ENCODE data around the gene CNTNAP5. TPM values are rescaled to one million over a fixed set of nuclear protein-coding genes. Genes with fewer than 3 reads are reported as not detected.

Gene CNTNAP5
- total and polyA plus RNA-seq, 2 donors (not counting 3 experiments of a cell fraction or from before 2014, with no cell fraction given): not detected

DNA sequence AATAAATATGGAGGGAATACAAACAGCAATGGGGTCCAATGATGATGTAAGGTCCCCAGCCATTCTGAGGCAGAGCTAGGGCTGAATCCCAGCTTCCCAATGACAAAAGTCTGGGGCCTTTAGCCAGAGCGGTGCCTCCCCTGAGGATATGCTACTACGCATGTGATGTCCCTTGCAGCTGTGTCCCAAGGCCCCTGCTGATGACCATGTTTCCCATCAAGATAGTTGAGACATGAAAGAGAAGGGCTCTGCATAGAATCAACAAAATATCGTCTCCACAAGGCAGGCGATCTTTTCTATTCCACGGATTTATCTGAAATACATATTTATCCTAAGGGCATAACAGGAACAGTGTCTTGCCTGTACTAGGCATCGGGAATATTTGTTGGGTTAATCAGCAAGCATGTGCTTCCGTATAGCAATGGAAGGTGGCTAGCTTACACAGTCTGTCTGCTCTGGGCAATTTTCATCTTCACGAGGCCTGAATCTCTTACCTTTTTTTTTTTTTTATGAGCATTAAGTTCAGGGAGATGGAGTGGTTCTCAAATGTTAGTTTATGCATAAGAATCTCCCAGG lies 284.6 kb downstream of the CNTNAP5 start:
- DNase-seq (ENCODE audit: low read depth, low spot score): no peak
- H3K27me3 ChIP-seq (ENCODE audit: control insufficient read depth in 2 of 2, insufficient read depth in 2 of 2, low read length in 2 of 2): no peaks in the 10 kb centered on the region
- H3K27ac ChIP-seq (ENCODE audit: insufficient read depth, low read depth, low read length): no peak overlapping the region

More for the DNA sequence above, 284.6 kb downstream of the CNTNAP5 start:
- Histone ChIP-seq H4K20me1 (replicated peaks; ENCODE audit: control insufficient read depth, extremely low read depth, insufficient read depth, low read length) (no peaks in the 10 kb centered on the region), H2AFZ (ENCODE audit: low read depth, low read length) (no peak overlapping the region), H3K4me2 (ENCODE audit: insufficient read depth, low read length) (no peak overlapping the region), H3K79me2 (ENCODE audit: control insufficient read depth, insufficient read depth, low read length) (no peaks in the 10 kb centered on the region), H3K9me3 (replicated peaks; ENCODE audit: control insufficient read depth, insufficient read depth, low read length) (peaks cover 1% of the 10 kb centered on the region), H3K9ac (replicated peaks; ENCODE audit: extremely low read depth, insufficient read depth, low read length) (no peak overlapping the region), H3K36me3 (ENCODE audit: control insufficient read depth in 2 of 2, extremely low read depth in 1 of 2, insufficient read depth in 2 of 2, low read length in 2 of 2) (no peaks in the 10 kb centered on the region), H3K9me1 (replicated peaks; ENCODE audit: control insufficient read depth, extremely low read depth, insufficient read depth, low read length) (no peaks in the 10 kb centered on the region), H3K4me3 (replicated peaks in 1 of 3; ENCODE audit: insufficient read depth in 1 of 3, low read depth in 1 of 3, low read length in 3 of 3) (no peak overlapping the region), H3K4me1 (ENCODE audit: control insufficient read depth, extremely low read depth, insufficient read depth, low read length) (no peaks in the 10 kb centered on the region)
- intact Hi-C loops (cut with micrococcal nuclease): no loop called here
- dilution Hi-C loops (cut with MboI; ENCODE audit: extremely low pct_ligation_motif_present, low sequenced_read_pairs): no loop called here
- FAIRE-seq: no peak
- no TSS peak for BruUV-seq (replicated peaks)
- CTCF ChIA-PET: no interaction called here
- POLR2A ChIA-PET: no interaction called here
- TF ChIP-seq, protein P1, sequence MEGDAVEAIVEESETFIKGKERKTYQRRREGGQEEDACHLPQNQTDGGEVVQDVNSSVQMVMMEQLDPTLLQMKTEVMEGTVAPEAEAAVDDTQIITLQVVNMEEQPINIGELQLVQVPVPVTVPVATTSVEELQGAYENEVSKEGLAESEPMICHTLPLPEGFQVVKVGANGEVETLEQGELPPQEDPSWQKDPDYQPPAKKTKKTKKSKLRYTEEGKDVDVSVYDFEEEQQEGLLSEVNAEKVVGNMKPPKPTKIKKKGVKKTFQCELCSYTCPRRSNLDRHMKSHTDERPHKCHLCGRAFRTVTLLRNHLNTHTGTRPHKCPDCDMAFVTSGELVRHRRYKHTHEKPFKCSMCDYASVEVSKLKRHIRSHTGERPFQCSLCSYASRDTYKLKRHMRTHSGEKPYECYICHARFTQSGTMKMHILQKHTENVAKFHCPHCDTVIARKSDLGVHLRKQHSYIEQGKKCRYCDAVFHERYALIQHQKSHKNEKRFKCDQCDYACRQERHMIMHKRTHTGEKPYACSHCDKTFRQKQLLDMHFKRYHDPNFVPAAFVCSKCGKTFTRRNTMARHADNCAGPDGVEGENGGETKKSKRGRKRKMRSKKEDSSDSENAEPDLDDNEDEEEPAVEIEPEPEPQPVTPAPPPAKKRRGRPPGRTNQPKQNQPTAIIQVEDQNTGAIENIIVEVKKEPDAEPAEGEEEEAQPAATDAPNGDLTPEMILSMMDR (IDR thresholded peaks at IDR 0.05; ENCODE audit: extremely low read depth in 1 of 2, insufficient read depth in 1 of 2, low read depth in 1 of 2, low read length in 2 of 2): no peak
- TF ChIP-seq JUN (IDR thresholded peaks at IDR 0.05; ENCODE audit: borderline replicate concordance, insufficient read depth, insufficient read length, low read depth): no peak
- no peak for TF ChIP-seq MYC (IDR thresholded peaks at IDR 0.05; ENCODE audit: low read depth, low read length)
- no peak for TF ChIP-seq EZH2 (IDR thresholded peaks at IDR 0.05; ENCODE audit: borderline replicate concordance, low read depth, low read length, severe bottlenecking)
- no peak for TF ChIP-seq POLR2AphosphoS5 (IDR thresholded peaks at IDR 0.05; ENCODE audit: insufficient read depth, low read depth, low read length)
- TF ChIP-seq, protein P2, sequence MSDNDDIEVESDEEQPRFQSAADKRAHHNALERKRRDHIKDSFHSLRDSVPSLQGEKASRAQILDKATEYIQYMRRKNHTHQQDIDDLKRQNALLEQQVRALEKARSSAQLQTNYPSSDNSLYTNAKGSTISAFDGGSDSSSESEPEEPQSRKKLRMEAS (IDR thresholded peaks at IDR 0.05; ENCODE audit: insufficient read depth, insufficient read length): no peak
- TF ChIP-seq POLR2A (IDR thresholded peaks at IDR 0.05; ENCODE audit: low read depth, low read length): no peak
- TF ChIP-seq FOS (IDR thresholded peaks at IDR 0.05; ENCODE audit: borderline replicate concordance, insufficient read depth, low read length): no peak
- TF ChIP-seq GATA2 (IDR thresholded peaks at IDR 0.05; ENCODE audit: insufficient read depth, insufficient read length, low read depth, low read length): no peak

Measured in endothelial cell of umbilical vein (primary cell).